ENCODE data around the gene HNRNPK. TPM values are rescaled to one million over a fixed set of nuclear protein-coding genes. Genes with fewer than 3 reads are reported as not detected.

HNRNPK gene
- polyA plus RNA-seq = 100 to 1,000 TPM; 257 to 535 (median 313) TPM
- long read RNA-seq, donor 1, transcript HNRNPK-211 (2 exons, 868 nt) = minor isoform, 7 of 521 reads
- long read RNA-seq, donor 1, transcript HNRNPK-209 (5 exons, 900 nt) = major isoform, 8 of 521 reads
- long read RNA-seq, donor 1, partial matches to known transcripts = 237 of 521 reads
- long read RNA-seq, donor 1, other reads (novel, unspliced or antisense) = 267 of 521 reads
- long read RNA-seq, donor 2, partial matches to known transcripts = 18 of 69 reads
- long read RNA-seq, donor 2, other reads (novel, unspliced or antisense) = 49 of 69 reads
- long read RNA-seq, donor 3, transcript HNRNPK-211 (2 exons, 868 nt) = major isoform, 10 of 134 reads
- long read RNA-seq, donor 3, partial matches to known transcripts = 98 of 134 reads
- long read RNA-seq, donor 3, other reads (novel, unspliced or antisense) = 22 of 134 reads
- long read RNA-seq, donor 4 = 0 reads
- long read RNA-seq, donor 5, partial matches to known transcripts = 5 of 7 reads
- long read RNA-seq, donor 5, other reads (novel, unspliced or antisense) = 0 of 7 reads
- long read RNA-seq, donor 6, partial matches to known transcripts = 72 of 143 reads
- long read RNA-seq, donor 6, other reads (novel, unspliced or antisense) = 66 of 143 reads
- long read RNA-seq, donor 7, transcript HNRNPK-211 (2 exons, 868 nt) = major isoform, 6 of 330 reads
- long read RNA-seq, donor 7, partial matches to known transcripts = 137 of 330 reads
- long read RNA-seq, donor 7, other reads (novel, unspliced or antisense) = 181 of 330 reads
- long read RNA-seq, donor 8 = 0 reads
- long read RNA-seq, donor 9, partial matches to known transcripts = 0 of 8 reads
- long read RNA-seq, donor 9, other reads (novel, unspliced or antisense) = 5 of 8 reads
- long read RNA-seq, donor 10, transcript HNRNPK-209 (5 exons, 900 nt) = major isoform, 5 of 267 reads
- long read RNA-seq, donor 10, partial matches to known transcripts = 142 of 267 reads
- long read RNA-seq, donor 10, other reads (novel, unspliced or antisense) = 116 of 267 reads

GRCh38 chr9:83979812-83980394 lies at the start of gene HNRNPK:
Gene HNRNPK (minus strand): TSS chr9:83980215. CDS start chr9:83978252, 1,963 bp downstream.
- FAIRE-seq = no peak
- H3K4me3 ChIP-seq (ENCODE audit: low read depth in 1 of 3, low read length in 3 of 3) = peak within 1 kb of the TSS; percentile 88 to 99 (median 92)
- peak within 1 kb of the TSS; percentile 92 to 100 (median 99) for H3K27ac ChIP-seq (ENCODE audit: low read depth in 1 of 3, low read length in 2 of 3)
- peak; percentile 98 to 100 for DNase-seq
- 0% methylated on average over 54 to 57 of the region's 57 CpGs for WGBS, 3 donors
- H3K27me3 ChIP-seq (ENCODE audit: control insufficient read depth in 3 of 3, insufficient read depth in 3 of 3, low read length in 3 of 3) = no peaks in the 10 kb centered on the region
- H3K4me1 ChIP-seq (ENCODE audit: control insufficient read depth in 3 of 3, insufficient read depth in 2 of 3, low read depth in 1 of 3, low read length in 2 of 3) = peaks cover 0 to 3% (median 2%) of the 10 kb centered on the region in 3 donors
- no peaks in the 10 kb centered on the region for H3K9me3 ChIP-seq (ENCODE audit: control insufficient read depth in 2 of 2, insufficient read depth in 1 of 2, low read depth in 1 of 2, low read length in 1 of 2)
- H3K36me3 ChIP-seq (ENCODE audit: control insufficient read depth in 3 of 3, insufficient read depth in 2 of 3, low read depth in 1 of 3, low read length in 3 of 3) = peaks cover 3 to 9% (median 9%) of the 10 kb centered on the region in 3 donors

GRCh38 chr9:84027201-84027600 lies 47.2 kb upstream of the HNRNPK start:
- WGBS, 3 donors = 82 to 84% (median 84%) methylated on average over 4 of the region's 4 CpGs
- DNase-seq (no peak), FAIRE-seq (no peak)

GRCh38 chr9:84024041-84024575 lies 44.1 kb upstream of the HNRNPK start:
- no peak overlapping the region for H3K4me3 ChIP-seq (ENCODE audit: low read depth in 1 of 3, low read length in 3 of 3)
- no peak overlapping the region for H3K27ac ChIP-seq (ENCODE audit: low read depth in 1 of 3, low read length in 2 of 3)
- no peaks in the 10 kb centered on the region for H3K36me3 ChIP-seq (ENCODE audit: control insufficient read depth in 3 of 3, insufficient read depth in 2 of 3, low read depth in 1 of 3, low read length in 3 of 3)
- DNase-seq (no peak), FAIRE-seq (no peak)
- H3K9me3 ChIP-seq (ENCODE audit: control insufficient read depth in 2 of 2, insufficient read depth in 1 of 2, low read depth in 1 of 2, low read length in 1 of 2) = no peaks in the 10 kb centered on the region
- H3K4me1 ChIP-seq (ENCODE audit: control insufficient read depth in 3 of 3, insufficient read depth in 2 of 3, low read depth in 1 of 3, low read length in 2 of 3) = no peaks in the 10 kb centered on the region
- 71 to 94% (median 90%) methylated on average over 4 of the region's 4 CpGs for WGBS, 3 donors
- H3K27me3 ChIP-seq (ENCODE audit: control insufficient read depth in 3 of 3, insufficient read depth in 3 of 3, low read length in 3 of 3) = no peaks in the 10 kb centered on the region

More at GRCh38 chr9:84027201-84027600, 47.2 kb upstream of the HNRNPK start:
- H3K36me3 ChIP-seq (ENCODE audit: control insufficient read depth in 3 of 3, insufficient read depth in 2 of 3, low read depth in 1 of 3, low read length in 3 of 3) = no peaks in the 10 kb centered on the region
- H3K4me3 ChIP-seq (ENCODE audit: low read depth in 1 of 3, low read length in 3 of 3) = no peak overlapping the region
- H3K9me3 ChIP-seq (ENCODE audit: control insufficient read depth in 2 of 2, insufficient read depth in 1 of 2, low read depth in 1 of 2, low read length in 1 of 2) = no peaks in the 10 kb centered on the region
- H3K27me3 ChIP-seq (ENCODE audit: control insufficient read depth in 3 of 3, insufficient read depth in 3 of 3, low read length in 3 of 3) = no peaks in the 10 kb centered on the region
- no peak overlapping the region for H3K27ac ChIP-seq (ENCODE audit: low read depth in 1 of 3, low read length in 2 of 3)
- no peaks in the 10 kb centered on the region for H3K4me1 ChIP-seq (ENCODE audit: control insufficient read depth in 3 of 3, insufficient read depth in 2 of 3, low read depth in 1 of 3, low read length in 2 of 3)

GRCh38 chr9:84007662-84008061 lies 27.6 kb upstream of the HNRNPK start:
- FAIRE-seq (no peak), DNase-seq (no peak)
- Histone ChIP-seq H3K4me3 (ENCODE audit: low read depth in 1 of 3, low read length in 3 of 3) (no peak overlapping the region), H3K9me3 (ENCODE audit: control insufficient read depth in 2 of 2, insufficient read depth in 1 of 2, low read depth in 1 of 2, low read length in 1 of 2) (peaks cover 0 to 6% of the 10 kb centered on the region in 2 donors), H3K36me3 (ENCODE audit: control insufficient read depth in 3 of 3, insufficient read depth in 2 of 3, low read depth in 1 of 3, low read length in 3 of 3) (no peaks in the 10 kb centered on the region), H3K4me1 (ENCODE audit: control insufficient read depth in 3 of 3, insufficient read depth in 2 of 3, low read depth in 1 of 3, low read length in 2 of 3) (peaks cover 0 to 6% (median 0%) of the 10 kb centered on the region in 3 donors), H3K27me3 (ENCODE audit: control insufficient read depth in 3 of 3, insufficient read depth in 3 of 3, low read length in 3 of 3) (no peaks in the 10 kb centered on the region), H3K27ac (ENCODE audit: low read depth in 1 of 3, low read length in 2 of 3) (no peak overlapping the region)
- WGBS, 3 donors = 91 to 98% (median 95%) methylated on average over 2 of the region's 2 CpGs

- Histone ChIP-seq H3K4me1 (ENCODE audit: control insufficient read depth in 3 of 3, insufficient read depth in 2 of 3, low read depth in 1 of 3, low read length in 2 of 3) (peaks cover 0 to 6% (median 0%) of the 10 kb centered on the region in 3 donors), H3K36me3 (ENCODE audit: control insufficient read depth in 3 of 3, insufficient read depth in 2 of 3, low read depth in 1 of 3, low read length in 3 of 3) (no peaks in the 10 kb centered on the region), H3K4me3 (ENCODE audit: low read depth in 1 of 3, low read length in 3 of 3) (no peak overlapping the region), H3K27ac (ENCODE audit: low read depth in 1 of 3, low read length in 2 of 3) (no peak overlapping the region), H3K9me3 (ENCODE audit: control insufficient read depth in 2 of 2, insufficient read depth in 1 of 2, low read depth in 1 of 2, low read length in 1 of 2) (peaks cover 0 to 4% of the 10 kb centered on the region in 2 donors), H3K27me3 (ENCODE audit: control insufficient read depth in 3 of 3, insufficient read depth in 3 of 3, low read length in 3 of 3) (no peaks in the 10 kb centered on the region)
- FAIRE-seq (no peak), DNase-seq (no peak)
- 76 to 96% (median 89%) methylated on average over 3 of the region's 3 CpGs for WGBS, 3 donors
Observed at GRCh38 chr9:84003246-84003645, 23.2 kb upstream of the HNRNPK start.

DNA sequence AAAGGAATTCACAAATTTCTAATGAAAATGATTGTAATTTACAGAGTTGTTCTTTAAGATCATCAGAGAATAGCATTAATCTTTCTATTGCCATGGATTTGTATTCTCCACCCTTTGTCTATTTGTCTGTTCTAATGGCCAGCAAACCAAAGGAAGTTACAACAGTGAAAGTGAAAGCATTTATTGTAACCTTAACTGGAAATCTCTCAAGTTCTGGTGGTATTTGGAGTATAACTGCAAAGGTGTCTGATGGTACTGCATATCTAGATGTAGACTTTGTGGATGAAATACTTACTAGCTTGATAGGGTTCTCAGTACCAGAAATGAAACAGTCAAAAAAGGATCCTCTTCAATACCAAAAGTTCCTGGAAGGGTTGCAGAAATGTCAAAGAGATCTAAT lies 22.3 kb upstream of the HNRNPK start:
- Histone ChIP-seq H3K36me3 (ENCODE audit: control insufficient read depth in 3 of 3, insufficient read depth in 2 of 3, low read depth in 1 of 3, low read length in 3 of 3) (no peaks in the 10 kb centered on the region), H3K27ac (ENCODE audit: low read depth in 1 of 3, low read length in 2 of 3) (peak overlapping the region in 1 of 3 donors; percentile 11), H3K27me3 (ENCODE audit: control insufficient read depth in 3 of 3, insufficient read depth in 3 of 3, low read length in 3 of 3) (no peaks in the 10 kb centered on the region), H3K9me3 (ENCODE audit: control insufficient read depth in 2 of 2, insufficient read depth in 1 of 2, low read depth in 1 of 2, low read length in 1 of 2) (peaks cover 0 to 4% of the 10 kb centered on the region in 2 donors), H3K4me3 (ENCODE audit: low read depth in 1 of 3, low read length in 3 of 3) (no peak overlapping the region), H3K4me1 (ENCODE audit: control insufficient read depth in 3 of 3, insufficient read depth in 2 of 3, low read depth in 1 of 3, low read length in 2 of 3) (peaks cover 0 to 6% (median 0%) of the 10 kb centered on the region in 3 donors)
- FAIRE-seq = no peak
- DNase-seq = peak; percentile 32 to 58

DNA sequence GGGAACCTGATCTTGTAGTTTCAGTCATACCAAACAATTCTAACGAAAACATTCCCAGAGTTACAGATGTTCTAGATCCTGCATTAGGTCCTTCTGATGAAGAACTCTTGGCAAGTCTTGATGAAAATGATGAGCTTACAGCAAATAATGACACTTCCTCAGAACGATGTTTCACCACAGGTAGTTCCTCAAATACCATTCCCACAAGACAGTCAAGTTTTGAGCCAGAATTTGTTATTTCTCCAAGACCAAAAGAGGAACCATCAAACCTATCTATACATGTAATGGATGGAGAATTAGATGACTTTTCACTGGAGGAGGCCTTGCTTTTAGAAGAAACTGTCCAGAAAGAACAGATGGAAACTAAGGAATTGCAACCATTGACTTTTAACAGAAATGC lies 21.6 kb upstream of the HNRNPK start:
- Histone ChIP-seq H3K27me3 (ENCODE audit: control insufficient read depth in 3 of 3, insufficient read depth in 3 of 3, low read length in 3 of 3) (no peaks in the 10 kb centered on the region), H3K4me1 (ENCODE audit: control insufficient read depth in 3 of 3, insufficient read depth in 2 of 3, low read depth in 1 of 3, low read length in 2 of 3) (peaks cover 0 to 6% (median 0%) of the 10 kb centered on the region in 3 donors), H3K27ac (ENCODE audit: low read depth in 1 of 3, low read length in 2 of 3) (no peak overlapping the region), H3K36me3 (ENCODE audit: control insufficient read depth in 3 of 3, insufficient read depth in 2 of 3, low read depth in 1 of 3, low read length in 3 of 3) (no peaks in the 10 kb centered on the region), H3K9me3 (ENCODE audit: control insufficient read depth in 2 of 2, insufficient read depth in 1 of 2, low read depth in 1 of 2, low read length in 1 of 2) (peaks cover 0 to 4% of the 10 kb centered on the region in 2 donors), H3K4me3 (ENCODE audit: low read depth in 1 of 3, low read length in 3 of 3) (no peak overlapping the region)
- WGBS, 3 donors = 82 to 96% (median 91%) methylated on average over 2 of the region's 2 CpGs
- DNase-seq = no peak
- no peak for FAIRE-seq

DNA sequence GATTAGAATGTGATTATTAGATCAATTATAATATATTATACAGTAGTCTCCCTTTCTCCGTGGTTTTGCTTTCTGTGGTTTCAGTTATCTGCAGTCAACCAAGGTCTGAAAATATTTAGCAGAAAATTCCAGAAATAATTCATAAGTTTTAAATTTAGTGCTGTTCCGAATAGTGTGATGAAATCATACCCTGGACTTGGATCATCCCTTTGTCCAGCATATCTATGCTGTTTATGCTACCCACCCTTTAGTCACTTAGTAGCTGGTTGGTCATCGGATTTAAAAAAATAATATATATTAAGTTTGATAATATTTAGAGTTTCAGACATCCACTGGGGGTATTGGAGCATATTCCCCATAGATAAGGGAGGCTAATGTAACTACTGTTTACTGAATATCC lies 20.2 kb upstream of the HNRNPK start:
- H3K36me3 ChIP-seq (ENCODE audit: control insufficient read depth in 3 of 3, insufficient read depth in 2 of 3, low read depth in 1 of 3, low read length in 3 of 3) = no peaks in the 10 kb centered on the region
- WGBS, 3 donors = 92 to 95% (median 94%) methylated on average over 3 of the region's 3 CpGs
- FAIRE-seq = no peak

More for the DNA sequence above, 20.2 kb upstream of the HNRNPK start:
- H3K9me3 ChIP-seq (ENCODE audit: control insufficient read depth in 2 of 2, insufficient read depth in 1 of 2, low read depth in 1 of 2, low read length in 1 of 2) = no peaks in the 10 kb centered on the region
- DNase-seq = no peak
- no peaks in the 10 kb centered on the region for H3K27me3 ChIP-seq (ENCODE audit: control insufficient read depth in 3 of 3, insufficient read depth in 3 of 3, low read length in 3 of 3)
- no peak overlapping the region for H3K4me3 ChIP-seq (ENCODE audit: low read depth in 1 of 3, low read length in 3 of 3)
- H3K27ac ChIP-seq (ENCODE audit: low read depth in 1 of 3, low read length in 2 of 3) = no peak overlapping the region
- peaks cover 0 to 6% (median 0%) of the 10 kb centered on the region in 3 donors for H3K4me1 ChIP-seq (ENCODE audit: control insufficient read depth in 3 of 3, insufficient read depth in 2 of 3, low read depth in 1 of 3, low read length in 2 of 3)
